ENCODE measurements around the gene NRXN3.

NRXN3 gene

DNA sequence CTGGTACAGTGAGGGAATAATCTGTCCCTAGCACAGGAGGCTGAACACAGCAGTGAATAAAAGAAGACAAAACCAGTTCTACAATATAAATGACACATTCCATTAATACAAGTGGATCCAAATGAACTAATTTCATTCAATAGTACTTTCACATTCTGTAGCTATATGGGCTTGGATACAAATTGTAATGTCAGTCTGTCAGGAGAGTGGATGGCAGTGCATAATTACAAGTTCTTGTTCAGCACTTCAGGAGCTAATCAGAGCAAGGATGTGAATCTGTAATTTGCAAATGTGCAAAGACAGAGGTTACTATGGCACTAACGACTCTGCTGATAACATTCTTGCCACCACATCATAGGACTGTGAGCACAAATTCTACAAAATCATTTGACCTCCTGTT lies 1343.3 kb downstream of the NRXN3 start:
- no peak for DNase-seq (ENCODE audit: low spot score)
- H3K27ac Mint-ChIP-seq, result no peak overlapping the region
- no peaks in the 10 kb centered on the region for H3K4me1 Mint-ChIP-seq (ENCODE audit: low read depth)
- no peaks in the 10 kb centered on the region for H3K27me3 Mint-ChIP-seq (ENCODE audit: low read depth)
- H3K4me3 Mint-ChIP-seq, result no peak overlapping the region
- peaks cover 3% of the 10 kb centered on the region for H3K9me3 Mint-ChIP-seq
- no peaks in the 10 kb centered on the region for H3K36me3 Mint-ChIP-seq (ENCODE audit: low read depth)

DNA sequence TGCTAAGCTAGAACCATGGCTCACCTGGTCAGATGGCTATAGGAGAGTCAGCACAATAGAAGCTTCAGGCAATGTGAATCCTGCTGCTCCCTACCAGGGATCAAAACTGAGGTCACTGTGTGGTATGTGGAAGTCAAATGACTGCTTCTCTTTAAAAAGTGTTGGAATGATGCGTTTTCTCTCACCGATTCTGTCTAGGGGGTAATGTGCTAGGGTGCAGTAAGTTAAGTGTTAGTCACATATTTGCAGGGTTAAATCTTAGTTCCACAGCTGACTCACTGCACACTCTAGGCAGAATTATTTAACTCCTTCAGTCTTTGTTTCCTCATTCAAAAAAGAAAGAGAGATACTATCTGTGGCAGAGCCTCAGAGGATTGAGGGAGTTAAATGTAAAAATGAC lies 1344.5 kb downstream of the NRXN3 start:
- peaks cover 3% of the 10 kb centered on the region for H3K9me3 Mint-ChIP-seq
- no peaks in the 10 kb centered on the region for H3K4me1 Mint-ChIP-seq (ENCODE audit: low read depth)
- H3K27ac Mint-ChIP-seq, result no peak overlapping the region
- no peaks in the 10 kb centered on the region for H3K36me3 Mint-ChIP-seq (ENCODE audit: low read depth)
- H3K4me3 Mint-ChIP-seq, result no peak overlapping the region
- DNase-seq (ENCODE audit: low spot score), result no peak
- H3K27me3 Mint-ChIP-seq (ENCODE audit: low read depth), result no peaks in the 10 kb centered on the region

- no peaks in the 10 kb centered on the region for H3K36me3 Mint-ChIP-seq (ENCODE audit: low read depth)
- H3K27ac Mint-ChIP-seq, result no peak overlapping the region
- DNase-seq (ENCODE audit: low spot score), result no peak
- H3K4me1 Mint-ChIP-seq (ENCODE audit: low read depth), result no peaks in the 10 kb centered on the region
- H3K9me3 Mint-ChIP-seq, result peaks cover 3% of the 10 kb centered on the region
- no peaks in the 10 kb centered on the region for H3K27me3 Mint-ChIP-seq (ENCODE audit: low read depth)
- H3K4me3 Mint-ChIP-seq, result no peak overlapping the region
Measured at GRCh38 chr14:79515158-79515557, 1345.0 kb downstream of the NRXN3 start.

GRCh38 chr14:79516009-79516408 lies 1345.8 kb downstream of the NRXN3 start:
- H3K4me3 Mint-ChIP-seq, result no peak overlapping the region
- no peaks in the 10 kb centered on the region for H3K27me3 Mint-ChIP-seq (ENCODE audit: low read depth)
- no peak overlapping the region for H3K27ac Mint-ChIP-seq
- peaks cover 8% of the 10 kb centered on the region for H3K9me3 Mint-ChIP-seq
- no peaks in the 10 kb centered on the region for H3K4me1 Mint-ChIP-seq (ENCODE audit: low read depth)
- DNase-seq (ENCODE audit: low spot score), result no peak
- no peaks in the 10 kb centered on the region for H3K36me3 Mint-ChIP-seq (ENCODE audit: low read depth)

GRCh38 chr14:79525416-79525815 lies 1355.2 kb downstream of the NRXN3 start:
- no peak for DNase-seq (ENCODE audit: low spot score)
- no peaks in the 10 kb centered on the region for H3K27me3 Mint-ChIP-seq (ENCODE audit: low read depth)
- H3K36me3 Mint-ChIP-seq (ENCODE audit: low read depth), result no peaks in the 10 kb centered on the region
- peaks cover 24% of the 10 kb centered on the region for H3K9me3 Mint-ChIP-seq
- no peak overlapping the region for H3K4me3 Mint-ChIP-seq
- no peak overlapping the region for H3K27ac Mint-ChIP-seq
- H3K4me1 Mint-ChIP-seq (ENCODE audit: low read depth), result no peaks in the 10 kb centered on the region

DNA sequence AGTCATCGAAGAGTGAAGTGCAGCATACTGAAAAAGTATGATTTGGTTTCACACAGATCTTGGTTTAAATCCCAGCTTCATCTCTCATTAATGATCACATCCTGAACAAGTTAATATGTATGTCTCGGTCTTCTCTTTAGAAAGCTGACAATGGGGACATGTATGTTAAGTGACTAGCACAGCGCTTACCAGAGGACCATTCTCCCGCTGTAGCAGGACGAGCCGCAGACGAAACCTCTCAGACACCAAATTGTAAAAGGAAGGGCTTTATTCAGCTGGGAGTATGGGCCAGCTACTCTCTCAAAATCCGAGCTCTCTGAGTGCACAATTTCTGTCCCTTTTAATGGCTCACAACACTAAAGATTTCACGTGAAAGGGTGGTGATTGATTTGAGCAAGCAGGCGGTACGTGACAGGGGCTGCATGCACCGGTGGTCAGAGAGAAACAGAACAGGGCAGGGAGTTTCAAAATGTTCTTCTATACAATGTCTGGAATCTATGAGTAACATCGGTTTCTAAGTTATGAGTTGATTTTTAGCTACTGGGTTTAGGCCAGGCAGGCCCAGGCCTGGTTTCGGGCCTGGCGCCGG lies 1358.7 kb downstream of the NRXN3 start:
- no peaks in the 10 kb centered on the region for H3K36me3 Mint-ChIP-seq (ENCODE audit: low read depth)
- H3K27ac Mint-ChIP-seq, result no peak overlapping the region
- H3K4me1 Mint-ChIP-seq (ENCODE audit: low read depth), result no peaks in the 10 kb centered on the region
- no peaks in the 10 kb centered on the region for H3K27me3 Mint-ChIP-seq (ENCODE audit: low read depth)
- DNase-seq (ENCODE audit: low spot score), result no peak
- H3K4me3 Mint-ChIP-seq, result no peak overlapping the region
- H3K9me3 Mint-ChIP-seq, result peaks cover 11% of the 10 kb centered on the region

- H3K27me3 Mint-ChIP-seq (ENCODE audit: low read depth), result no peaks in the 10 kb centered on the region
- H3K9me3 Mint-ChIP-seq, result peaks cover 7% of the 10 kb centered on the region
- no peaks in the 10 kb centered on the region for H3K4me1 Mint-ChIP-seq (ENCODE audit: low read depth)
- H3K27ac Mint-ChIP-seq, result no peak overlapping the region
- H3K4me3 Mint-ChIP-seq, result no peak overlapping the region
- no peaks in the 10 kb centered on the region for H3K36me3 Mint-ChIP-seq (ENCODE audit: low read depth)
- DNase-seq (ENCODE audit: low spot score), result no peak
Measured at GRCh38 chr14:79530555-79530954, 1360.4 kb downstream of the NRXN3 start.

- no peak for DNase-seq (ENCODE audit: low spot score)
- H3K4me1 Mint-ChIP-seq (ENCODE audit: low read depth), result no peaks in the 10 kb centered on the region
- no peaks in the 10 kb centered on the region for H3K36me3 Mint-ChIP-seq (ENCODE audit: low read depth)
- no peak overlapping the region for H3K4me3 Mint-ChIP-seq
- H3K9me3 Mint-ChIP-seq, result peaks cover 9% of the 10 kb centered on the region
- no peak overlapping the region for H3K27ac Mint-ChIP-seq
- no peaks in the 10 kb centered on the region for H3K27me3 Mint-ChIP-seq (ENCODE audit: low read depth)
Measured at GRCh38 chr14:79534703-79535353, 1364.7 kb downstream of the NRXN3 start.

GRCh38 chr14:79540394-79540793 lies 1370.2 kb downstream of the NRXN3 start:
- peaks cover 18% of the 10 kb centered on the region for H3K9me3 Mint-ChIP-seq
- H3K27ac Mint-ChIP-seq, result no peak overlapping the region
- no peaks in the 10 kb centered on the region for H3K36me3 Mint-ChIP-seq (ENCODE audit: low read depth)
- H3K4me3 Mint-ChIP-seq, result no peak overlapping the region
- no peak for DNase-seq (ENCODE audit: low spot score)
- no peaks in the 10 kb centered on the region for H3K4me1 Mint-ChIP-seq (ENCODE audit: low read depth)
- H3K27me3 Mint-ChIP-seq (ENCODE audit: low read depth), result no peaks in the 10 kb centered on the region

DNA sequence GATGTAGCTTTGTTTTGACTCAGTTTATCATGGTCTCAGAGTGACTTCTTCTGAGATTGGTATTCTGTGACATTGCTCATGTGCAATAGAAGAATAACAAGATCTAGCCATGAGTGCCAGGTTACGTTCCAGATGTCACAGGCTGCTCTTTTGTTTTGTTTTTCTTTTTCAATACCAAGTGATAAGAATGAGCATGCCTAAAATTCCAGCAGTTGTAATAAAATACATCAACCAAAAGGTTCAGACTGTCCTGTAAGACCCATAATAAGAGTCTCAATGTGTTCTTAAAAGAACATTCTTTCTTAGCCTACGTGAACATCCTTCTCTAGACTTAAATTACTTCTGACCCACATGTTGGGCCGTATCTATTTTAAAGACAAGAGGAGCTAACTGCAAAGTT lies 1371.9 kb downstream of the NRXN3 start:
- Mint-ChIP-seq H3K36me3 (ENCODE audit: low read depth) (no peaks in the 10 kb centered on the region), H3K4me1 (ENCODE audit: low read depth) (no peaks in the 10 kb centered on the region), H3K4me3 (no peak overlapping the region), H3K27ac (no peak overlapping the region), H3K27me3 (ENCODE audit: low read depth) (no peaks in the 10 kb centered on the region), H3K9me3 (peaks cover 14% of the 10 kb centered on the region)
- DNase-seq (ENCODE audit: low spot score), result no peak

GRCh38 chr14:79543348-79543747 lies 1373.2 kb downstream of the NRXN3 start:
- no peak overlapping the region for H3K4me3 Mint-ChIP-seq
- H3K27ac Mint-ChIP-seq, result no peak overlapping the region
- H3K9me3 Mint-ChIP-seq, result peaks cover 20% of the 10 kb centered on the region
- no peaks in the 10 kb centered on the region for H3K27me3 Mint-ChIP-seq (ENCODE audit: low read depth)
- no peaks in the 10 kb centered on the region for H3K36me3 Mint-ChIP-seq (ENCODE audit: low read depth)
- H3K4me1 Mint-ChIP-seq (ENCODE audit: low read depth), result no peaks in the 10 kb centered on the region
- DNase-seq (ENCODE audit: low spot score), result no peak

DNA sequence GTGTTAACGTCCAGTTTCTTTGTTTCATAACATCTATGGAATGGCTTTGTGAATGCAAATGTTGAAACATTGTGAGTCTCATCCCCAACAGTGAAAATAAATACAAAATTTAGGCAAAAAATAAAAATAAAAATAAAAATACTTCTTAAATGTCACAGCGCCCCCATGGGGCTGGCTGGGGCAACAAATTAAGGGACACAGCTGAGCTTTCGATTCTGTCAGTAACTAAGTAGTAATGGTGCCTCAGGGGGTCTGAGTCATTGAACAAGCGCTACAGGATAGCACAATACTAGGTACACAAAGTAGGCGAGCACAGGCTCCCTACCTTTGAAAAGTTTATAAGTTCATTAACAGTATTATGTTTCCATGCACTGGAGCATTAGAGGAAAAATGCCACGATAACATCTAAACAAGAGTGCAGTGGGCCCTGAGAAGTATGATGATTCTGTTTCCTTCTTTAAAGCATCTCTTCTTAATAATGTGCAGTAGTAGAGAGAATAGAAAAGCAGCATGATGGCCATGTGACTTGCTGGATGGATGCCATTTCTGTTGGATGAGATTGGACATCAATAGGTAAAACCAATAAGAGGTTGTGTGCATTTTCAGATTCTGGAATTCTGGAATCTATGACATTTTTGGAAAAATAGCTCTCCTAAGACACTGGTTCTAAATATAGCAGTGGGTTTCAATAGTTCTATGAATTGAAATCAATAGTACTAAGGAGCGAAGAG lies 1374.0 kb downstream of the NRXN3 start:
- H3K27ac Mint-ChIP-seq, result no peak overlapping the region
- H3K36me3 Mint-ChIP-seq (ENCODE audit: low read depth), result no peaks in the 10 kb centered on the region
- no peaks in the 10 kb centered on the region for H3K4me1 Mint-ChIP-seq (ENCODE audit: low read depth)
- H3K27me3 Mint-ChIP-seq (ENCODE audit: low read depth), result no peaks in the 10 kb centered on the region
- no peak for DNase-seq (ENCODE audit: low spot score)
- no peak overlapping the region for H3K4me3 Mint-ChIP-seq
- H3K9me3 Mint-ChIP-seq, result peaks cover 20% of the 10 kb centered on the region

DNA sequence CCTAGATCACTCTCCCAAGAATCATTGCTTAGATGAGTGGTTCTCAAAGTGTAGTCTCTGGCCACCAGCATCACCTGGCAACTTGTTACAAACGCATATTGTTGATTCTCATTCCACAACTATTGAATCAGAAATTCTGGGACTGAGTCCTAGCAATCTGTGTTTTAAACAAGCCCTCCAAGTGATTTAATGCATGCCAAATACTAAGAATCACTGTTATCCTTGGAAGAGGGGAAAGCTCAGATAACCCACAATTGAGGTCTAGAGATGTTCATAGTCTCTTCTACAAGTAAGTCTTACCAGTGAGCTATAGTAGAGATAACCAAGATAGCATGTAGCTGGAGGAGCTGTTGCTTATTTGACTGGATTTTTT lies 1374.5 kb downstream of the NRXN3 start:
- H3K36me3 Mint-ChIP-seq (ENCODE audit: low read depth), result no peaks in the 10 kb centered on the region
- H3K27me3 Mint-ChIP-seq (ENCODE audit: low read depth), result no peaks in the 10 kb centered on the region
- peaks cover 16% of the 10 kb centered on the region for H3K9me3 Mint-ChIP-seq
- H3K4me1 Mint-ChIP-seq (ENCODE audit: low read depth), result no peaks in the 10 kb centered on the region
- H3K4me3 Mint-ChIP-seq, result no peak overlapping the region
- no peak overlapping the region for H3K27ac Mint-ChIP-seq
- no peak for DNase-seq (ENCODE audit: low spot score)

GRCh38 chr14:79548836-79549235 lies 1378.7 kb downstream of the NRXN3 start:
- DNase-seq (ENCODE audit: low spot score), result no peak
- Mint-ChIP-seq H3K9me3 (peaks cover 11% of the 10 kb centered on the region), H3K4me1 (ENCODE audit: low read depth) (no peaks in the 10 kb centered on the region)

More at GRCh38 chr14:79548836-79549235, 1378.7 kb downstream of the NRXN3 start:
- Mint-ChIP-seq H3K27ac (no peak overlapping the region), H3K36me3 (ENCODE audit: low read depth) (no peaks in the 10 kb centered on the region), H3K27me3 (ENCODE audit: low read depth) (no peaks in the 10 kb centered on the region), H3K4me3 (no peak overlapping the region)
